HepG2 (cell line): ENCODE data around the gene ENTREP1. TPM values are rescaled to one million over a fixed set of nuclear protein-coding genes. Genes with fewer than 3 reads are reported as not detected.

Source experiments
- ATAC-seq: fragments of 200-7000 bp; cut with Tn5 transposase; 3 replicates; pipeline ENCODE4 v1.9.1; 2020; ENCODE audit warnings: mild to moderate bottlenecking, moderate library complexity
- BruUV-seq: library from RNA; stranded (reverse); fragments of 400-500 nt; replicated peaks from 2 replicates; lab custom pipeline; 2021; lab: Mats Ljungman, UMichigan
- CTCF ChIA-PET: fragments of 300-600 bp; formaldehyde crosslinking; extraction: SDS; loops from one replicate; lab custom pipeline; 2021; ENCODE audit warnings: low total read pairs, inconsistent platforms, low intra/inter-chr PET ratio; lab: Yijun Ruan, JAX
- POLR2A ChIA-PET: fragments of 350-600 bp; sonication (Branson Sonifier 250); formaldehyde crosslinking; loops from one replicate; lab custom pipeline; 2020; ENCODE audit warnings: antibody characterized with exemption, inconsistent platforms; lab: Yijun Ruan, JAX
- DNase-seq: peaks from one replicate; pipeline ENCODE4 v3.0.0-alpha.2; 2015; ENCODE audit warnings: low spot score
- FAIRE-seq: peaks from 3 replicates; lab custom pipeline; 2011; peaks lifted over from hg19 to GRCh38; lab: Jason Lieb, UNC
- H2AFZ ChIP-seq: one replicate; pipeline ENCODE4 v1.6.1; 2011; ENCODE audit warnings: low read length, inconsistent platforms
- H3K27ac ChIP-seq: fragments of 300-600 bp; 3 replicates; pipeline ENCODE4 v1.8.0; 2011; ENCODE audit warnings: mixed run types, mild to moderate bottlenecking, mixed read lengths, low read length, inconsistent platforms; ENCODE audit not compliant: insufficient read depth; ENCODE audit errors: extremely low read length
- H3K27me3 ChIP-seq, 2 experiments: fragments of 200-600 bp in 1 of 2; 2 replicates in 1 of 2; 3 replicates in 1 of 2; pipeline versions ENCODE4 v1.6.0 to v1.8.0; 2011; ENCODE audit warnings: low read length in 2 of 2, mild to moderate bottlenecking in 2 of 2, moderate library complexity in 2 of 2, inconsistent platforms in 1 of 2; ENCODE audit not compliant: insufficient read depth in 2 of 2, control insufficient read depth in 1 of 2
- H3K36me3 ChIP-seq, 2 experiments: fragments of 200-600 bp in 1 of 2; replicated peaks in 1 of 2; 2 replicates in 1 of 2; 3 replicates in 1 of 2; pipeline versions ENCODE4 v1.5.1 to v1.8.0; 2011; ENCODE audit warnings: low read length in 2 of 2, inconsistent platforms in 1 of 2; ENCODE audit not compliant: insufficient read depth in 2 of 2, control insufficient read depth in 1 of 2
- H3K4me1 ChIP-seq: 2 replicates; pipeline ENCODE4 v1.5.1; 2012; ENCODE audit warnings: low read length, inconsistent platforms; ENCODE audit not compliant: insufficient read depth
- H3K4me2 ChIP-seq: 2 replicates; pipeline ENCODE4 v1.6.0; 2011; ENCODE audit warnings: low read depth, low read length, inconsistent platforms
- H3K4me3 ChIP-seq, 3 experiments: fragments of 200-600 bp in 1 of 3; sonication (generic), shearing (Covaris generic) in 1 of 3; replicated peaks in 1 of 3; 2 replicates each; pipeline ENCODE4 v1.5.1; 2011 to 2016; ENCODE audit warnings: low read length in 3 of 3, inconsistent platforms in 2 of 3, low read depth in 2 of 3, mild to moderate bottlenecking in 2 of 3, control low read depth in 1 of 3, mixed read lengths in 1 of 3; ENCODE audit not compliant: insufficient read depth in 1 of 3
- H3K79me2 ChIP-seq: one replicate; pipeline ENCODE4 v1.6.1; 2011; ENCODE audit warnings: low read length, inconsistent platforms; ENCODE audit not compliant: insufficient read depth
- H3K9ac ChIP-seq: 2 replicates; pipeline ENCODE4 v1.6.0; 2011; ENCODE audit warnings: mild to moderate bottlenecking, low read depth, low read length, inconsistent platforms; ENCODE audit not compliant: insufficient read depth
- H3K9me3 ChIP-seq: 2 replicates; pipeline ENCODE4 v1.5.1; 2012; ENCODE audit warnings: mild to moderate bottlenecking, low read length
- H4K20me1 ChIP-seq: 2 replicates; pipeline ENCODE4 v1.6.0; 2011; ENCODE audit warnings: inconsistent platforms, mild to moderate bottlenecking, low read length, moderate library complexity; ENCODE audit not compliant: insufficient read depth
- FOXA1 ChIP-seq, 2 experiments: fragments of 450-650 bp in 1 of 2; sonication (generic) in 1 of 2; formaldehyde crosslinking in 1 of 2; IDR thresholded peaks; 2 replicates each; pipeline versions ENCODE4 v1.4.0 to v1.6.1; 2016 to 2020; ENCODE audit warnings: missing genetic modification reagents in 1 of 2
- FOXP1 ChIP-seq, 2 experiments: fragments of 450-650 bp in 1 of 2; IDR thresholded peaks; 2 replicates each; pipeline ENCODE4 v1.6.1; 2017 to 2018; ENCODE audit warnings: antibody characterized with exemption in 1 of 2
- JARID2 ChIP-seq: sonication (generic); formaldehyde crosslinking; IDR thresholded peaks from 2 replicates; pipeline ENCODE4 v1.8.1; 2023; ENCODE audit warnings: missing genetic modification reagents, inconsistent platforms; ENCODE audit not compliant: insufficient replicate concordance
- NFRKB ChIP-seq: fragments of 450-650 bp; IDR thresholded peaks from 2 replicates; pipeline ENCODE4 v1.6.1; 2017
- NRL ChIP-seq: sonication (generic); formaldehyde crosslinking; IDR thresholded peaks from 2 replicates; pipeline ENCODE4 v1.5.0; 2020; ENCODE audit warnings: missing genetic modification reagents, mild to moderate bottlenecking, moderate library complexity, borderline replicate concordance
- PAF1 ChIP-seq: IDR thresholded peaks from 2 replicates; pipeline ENCODE4 v1.6.1; 2016; ENCODE audit warnings: missing genetic modification reagents, missing compliant biosample characterization
- POGZ ChIP-seq: sonication (generic); formaldehyde crosslinking; IDR thresholded peaks from 2 replicates; pipeline ENCODE4 v1.4.0; 2020; ENCODE audit warnings: mild to moderate bottlenecking, missing genetic modification reagents
- SNRNP70 ChIP-seq: fragments of 200-400 bp; formaldehyde crosslinking; IDR thresholded peaks from 2 replicates; pipeline ENCODE4 v1.6.1; 2017; ENCODE audit warnings: mild to moderate bottlenecking, low read depth, low read length, moderate library complexity
- TCF7L2 ChIP-seq: IDR thresholded peaks from 2 replicates; pipeline ENCODE4 v1.6.1; 2011; ENCODE audit warnings: mild to moderate bottlenecking, low read depth, low read length, moderate library complexity
- ZNF251 ChIP-seq: sonication (generic); formaldehyde crosslinking; IDR thresholded peaks from 2 replicates; pipeline ENCODE4 v1.9.0; 2021; ENCODE audit warnings: mild to moderate bottlenecking, missing genetic modification reagents
- WGBS: methylation state at CpG from one replicate; pipeline ENCODE4 v1.1.6; 2017; ENCODE audit warnings: low lambda C conversion rate; 5-methylcytosine and 5-hydroxymethylcytosine counted together
- in situ Hi-C: cut with HindIII; loops from 2 replicates; pipeline ENCODE4 v1.10.0; 2017; ENCODE audit warnings: low pct_unique_long_range_greater_than_20kb; ENCODE audit not compliant: extremely low pct_ligation_motif_present
- intact Hi-C: fragments of 100-400 bp; cut with micrococcal nuclease; formaldehyde crosslinking; loops from one replicate; pipeline ENCODE4 v1.10.0; 2022; ENCODE audit not compliant: unreplicated experiment
- polyA plus RNA-seq, 8 experiments: library from polyadenylated mRNA; depleted of rRNA in 3 of 8; stranded (reverse) in 7 of 8; unstranded in 1 of 8; fragments of >200 nt; fragmentation: Illumina TruSeq in 4 of 8; extraction: Trizol in 4 of 8; gene quantifications; 2 replicates each; pipeline versions ENCODE4 v1.2.1 to v1.2.3, GENCODE V29; 2011 to 2016; ENCODE audit warnings: low read depth in 4 of 8, missing spikeins in 1 of 8, mixed read lengths in 1 of 8; ENCODE audit not compliant: insufficient read depth in 1 of 8
- total RNA-seq, 5 experiments: library from RNA; depleted of rRNA; stranded (reverse); fragments of >200 nt; fragmentation: Illumina TruSeq; extraction: Trizol; gene quantifications; 2 replicates each; pipeline ENCODE4 v1.2.3, GENCODE V29; 2016; ENCODE audit warnings: low read depth in 1 of 5
- TF ChIP-seq, protein P1 (sequence below): sonication (generic); formaldehyde crosslinking; IDR thresholded peaks from 2 replicates; pipeline ENCODE4 v1.5.0; 2020; ENCODE audit warnings: missing genetic modification reagents
- TF ChIP-seq, protein P2 (sequence below): sonication (generic); formaldehyde crosslinking; IDR thresholded peaks from 2 replicates; pipeline ENCODE4 v1.9.0; 2021; ENCODE audit warnings: missing genetic modification reagents, borderline replicate concordance
- TF ChIP-seq, protein P3 (sequence below): sonication (generic); formaldehyde crosslinking; IDR thresholded peaks from 2 replicates; pipeline ENCODE4 v1.9.0; 2022; ENCODE audit warnings: low read depth, missing genetic modification reagents
- TF ChIP-seq, protein P4 (sequence below): sonication (generic); formaldehyde crosslinking; IDR thresholded peaks from 2 replicates; pipeline ENCODE4 v1.4.0; 2020; ENCODE audit warnings: missing genetic modification reagents

Gene ENTREP1
- total and polyA plus RNA-seq, 2 of the 13 experiments (the other 11 are each of a cell fraction or from before 2014, with no cell fraction given), result not detected

DNA sequence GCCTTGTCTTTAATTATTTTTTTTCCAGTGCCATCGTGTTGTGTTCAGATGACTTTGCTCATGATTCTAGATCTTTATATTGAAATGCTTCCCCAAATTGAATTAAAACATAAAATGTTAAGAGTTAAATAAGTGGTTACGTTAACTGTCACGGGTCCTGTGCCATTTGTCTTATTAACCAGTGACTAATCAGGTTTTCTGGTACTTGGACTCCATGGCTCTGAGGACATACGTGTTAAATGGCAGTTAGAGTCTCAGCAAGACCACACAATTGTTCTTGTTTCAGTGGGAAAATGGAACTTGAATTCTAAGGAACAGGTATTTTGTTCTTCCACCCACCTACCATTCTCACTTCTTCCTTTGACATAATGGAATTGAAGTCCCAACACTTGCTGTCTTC lies 32.8 kb downstream of the ENTREP1 start:
- in situ Hi-C loops, result no loop called here
- Histone ChIP-seq H3K27me3 (no peaks in the 10 kb centered on the region), H3K4me1 (no peaks in the 10 kb centered on the region), H3K9me3 (no peaks in the 10 kb centered on the region), H3K36me3 (no peaks in the 10 kb centered on the region), H4K20me1 (no peaks in the 10 kb centered on the region), H3K27ac (no peak overlapping the region), H3K79me2 (no peaks in the 10 kb centered on the region), H3K4me3 (no peak overlapping the region), H3K9ac (no peak overlapping the region), H2AFZ (no peak overlapping the region), H3K4me2 (no peak overlapping the region)
- WGBS, result 15% methylated on average over 4 of the region's 4 CpGs
- DNase-seq (no peak), ATAC-seq (no peak), FAIRE-seq (no peak)
- no peak for TF ChIP-seq POGZ (CRISPR knock-in tag)
- TF ChIP-seq NRL, result no peak
- no peak for TF ChIP-seq TCF7L2
- no peak for TF ChIP-seq FOXP1 (IDR thresholded peaks at IDR 0.05)
- TF ChIP-seq FOXP1 (CRISPR knock-in tag; IDR thresholded peaks at IDR 0.05), result no peak
- TF ChIP-seq, protein P1, sequence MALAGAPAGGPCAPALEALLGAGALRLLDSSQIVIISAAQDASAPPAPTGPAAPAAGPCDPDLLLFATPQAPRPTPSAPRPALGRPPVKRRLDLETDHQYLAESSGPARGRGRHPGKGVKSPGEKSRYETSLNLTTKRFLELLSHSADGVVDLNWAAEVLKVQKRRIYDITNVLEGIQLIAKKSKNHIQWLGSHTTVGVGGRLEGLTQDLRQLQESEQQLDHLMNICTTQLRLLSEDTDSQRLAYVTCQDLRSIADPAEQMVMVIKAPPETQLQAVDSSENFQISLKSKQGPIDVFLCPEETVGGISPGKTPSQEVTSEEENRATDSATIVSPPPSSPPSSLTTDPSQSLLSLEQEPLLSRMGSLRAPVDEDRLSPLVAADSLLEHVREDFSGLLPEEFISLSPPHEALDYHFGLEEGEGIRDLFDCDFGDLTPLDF, result no peak
- no peak for TF ChIP-seq NFRKB
- ChIA-PET CTCF (no interaction called here), POLR2A (no interaction called here)
- no TSS peak for BruUV-seq
- intact Hi-C loops, result no loop called here

DNA sequence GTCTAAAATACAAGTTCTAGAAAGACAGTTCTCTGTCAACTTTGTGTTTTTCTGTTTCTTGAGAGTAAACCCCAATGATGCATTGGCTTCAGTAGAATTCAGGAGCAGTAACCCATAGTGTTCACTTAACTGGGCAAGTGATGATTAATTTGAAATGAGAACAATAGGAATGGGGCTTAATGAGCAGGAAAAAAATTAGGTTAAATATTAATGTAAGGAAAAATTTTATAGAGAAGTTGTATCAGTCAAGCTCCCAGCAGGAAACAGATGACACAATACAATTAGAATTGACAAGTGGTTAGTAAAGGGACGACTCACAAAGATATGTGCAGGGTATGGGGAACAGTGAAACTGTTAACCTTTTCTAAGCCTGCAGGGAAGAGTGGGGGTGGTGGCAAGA lies 38.2 kb downstream of the ENTREP1 start:
- FAIRE-seq, result no peak
- no peaks in the 10 kb centered on the region for H3K9me3 ChIP-seq
- ChIA-PET CTCF (no interaction called here), POLR2A (no interaction called here)
- no peaks in the 10 kb centered on the region for H4K20me1 ChIP-seq
- ATAC-seq, result no peak
- no peak overlapping the region for H3K9ac ChIP-seq
- intact Hi-C loops, result no loop called here
- no peaks in the 10 kb centered on the region for H3K4me1 ChIP-seq
- BruUV-seq, result no TSS peak
- no peak for DNase-seq
- H3K4me2 ChIP-seq, result no peak overlapping the region
- no peaks in the 10 kb centered on the region for H3K36me3 ChIP-seq
- in situ Hi-C loops, result no loop called here
- no peaks in the 10 kb centered on the region for H3K79me2 ChIP-seq
- no peaks in the 10 kb centered on the region for H3K27me3 ChIP-seq
- H2AFZ ChIP-seq, result no peak overlapping the region
- WGBS, result 0% methylated on average over 1 of the region's 1 CpG
- no peak overlapping the region for H3K4me3 ChIP-seq
- no peak overlapping the region for H3K27ac ChIP-seq
- TF ChIP-seq, protein P2, sequence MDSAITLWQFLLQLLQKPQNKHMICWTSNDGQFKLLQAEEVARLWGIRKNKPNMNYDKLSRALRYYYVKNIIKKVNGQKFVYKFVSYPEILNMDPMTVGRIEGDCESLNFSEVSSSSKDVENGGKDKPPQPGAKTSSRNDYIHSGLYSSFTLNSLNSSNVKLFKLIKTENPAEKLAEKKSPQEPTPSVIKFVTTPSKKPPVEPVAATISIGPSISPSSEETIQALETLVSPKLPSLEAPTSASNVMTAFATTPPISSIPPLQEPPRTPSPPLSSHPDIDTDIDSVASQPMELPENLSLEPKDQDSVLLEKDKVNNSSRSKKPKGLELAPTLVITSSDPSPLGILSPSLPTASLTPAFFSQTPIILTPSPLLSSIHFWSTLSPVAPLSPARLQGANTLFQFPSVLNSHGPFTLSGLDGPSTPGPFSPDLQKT (CRISPR knock-in tag), result no peak
- no peak for TF ChIP-seq PAF1 (CRISPR knock-in tag)
- TF ChIP-seq, protein P3, sequence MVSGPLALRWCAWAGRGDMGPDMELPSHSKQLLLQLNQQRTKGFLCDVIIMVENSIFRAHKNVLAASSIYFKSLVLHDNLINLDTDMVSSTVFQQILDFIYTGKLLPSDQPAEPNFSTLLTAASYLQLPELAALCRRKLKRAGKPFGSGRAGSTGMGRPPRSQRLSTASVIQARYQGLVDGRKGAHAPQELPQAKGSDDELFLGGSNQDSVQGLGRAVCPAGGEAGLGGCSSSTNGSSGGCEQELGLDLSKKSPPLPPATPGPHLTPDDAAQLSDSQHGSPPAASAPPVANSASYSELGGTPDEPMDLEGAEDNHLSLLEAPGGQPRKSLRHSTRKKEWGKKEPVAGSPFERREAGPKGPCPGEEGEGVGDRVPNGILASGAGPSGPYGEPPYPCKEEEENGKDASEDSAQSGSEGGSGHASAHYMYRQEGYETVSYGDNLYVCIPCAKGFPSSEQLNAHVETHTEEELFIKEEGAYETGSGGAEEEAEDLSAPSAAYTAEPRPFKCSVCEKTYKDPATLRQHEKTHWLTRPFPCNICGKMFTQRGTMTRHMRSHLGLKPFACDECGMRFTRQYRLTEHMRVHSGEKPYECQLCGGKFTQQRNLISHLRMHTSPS (CRISPR knock-in tag), result no peak
- no peak for TF ChIP-seq ZNF251 (CRISPR knock-in tag)
- TF ChIP-seq JARID2, result no peak
- TF ChIP-seq SNRNP70, result no peak
- no peak for TF ChIP-seq FOXA1 (IDR thresholded peaks at IDR 0.05)
- TF ChIP-seq FOXA1 (CRISPR knock-in tag; IDR thresholded peaks at IDR 0.05), result no peak
- TF ChIP-seq, protein P4, sequence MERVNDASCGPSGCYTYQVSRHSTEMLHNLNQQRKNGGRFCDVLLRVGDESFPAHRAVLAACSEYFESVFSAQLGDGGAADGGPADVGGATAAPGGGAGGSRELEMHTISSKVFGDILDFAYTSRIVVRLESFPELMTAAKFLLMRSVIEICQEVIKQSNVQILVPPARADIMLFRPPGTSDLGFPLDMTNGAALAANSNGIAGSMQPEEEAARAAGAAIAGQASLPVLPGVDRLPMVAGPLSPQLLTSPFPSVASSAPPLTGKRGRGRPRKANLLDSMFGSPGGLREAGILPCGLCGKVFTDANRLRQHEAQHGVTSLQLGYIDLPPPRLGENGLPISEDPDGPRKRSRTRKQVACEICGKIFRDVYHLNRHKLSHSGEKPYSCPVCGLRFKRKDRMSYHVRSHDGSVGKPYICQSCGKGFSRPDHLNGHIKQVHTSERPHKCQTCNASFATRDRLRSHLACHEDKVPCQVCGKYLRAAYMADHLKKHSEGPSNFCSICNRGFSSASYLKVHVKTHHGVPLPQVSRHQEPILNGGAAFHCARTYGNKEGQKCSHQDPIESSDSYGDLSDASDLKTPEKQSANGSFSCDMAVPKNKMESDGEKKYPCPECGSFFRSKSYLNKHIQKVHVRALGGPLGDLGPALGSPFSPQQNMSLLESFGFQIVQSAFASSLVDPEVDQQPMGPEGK (CRISPR knock-in tag), result no peak
